AG20443 (cell line): Measurements from ENCODE around the gene PIK3R5.

ENCODE experiments used
- DNase-seq: peaks from one replicate; pipeline ENCODE4 v3.0.0; 2012; ENCODE audit warnings: low spot score, mixed read lengths

PIK3R5 gene

GRCh38 chr17:8953156-8953885 lies 12.2 kb downstream of the PIK3R5 start:
- DNase-seq = no peak

GRCh38 chr17:8952191-8952590 lies 13.3 kb downstream of the PIK3R5 start:
- DNase-seq = no peak

DNA sequence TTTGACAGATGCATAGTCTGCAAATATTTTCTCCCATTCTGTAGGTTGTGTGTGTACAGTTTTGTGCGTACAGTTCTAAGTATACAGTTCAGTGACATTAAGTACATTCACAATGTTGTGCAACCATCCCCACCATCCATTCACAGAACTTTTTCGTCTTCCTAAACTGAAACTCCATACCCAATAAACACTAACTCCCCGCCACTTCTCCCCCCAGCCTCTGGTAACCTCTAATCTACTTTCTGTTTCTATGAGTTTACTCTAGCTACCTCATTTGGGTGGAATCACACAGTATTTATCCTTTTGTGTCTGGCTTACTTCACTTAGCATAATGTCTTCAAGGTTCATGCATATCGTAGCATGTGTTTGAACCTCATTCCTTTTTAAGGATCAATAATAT lies 14.3 kb downstream of the PIK3R5 start:
- no peak for DNase-seq

DNA sequence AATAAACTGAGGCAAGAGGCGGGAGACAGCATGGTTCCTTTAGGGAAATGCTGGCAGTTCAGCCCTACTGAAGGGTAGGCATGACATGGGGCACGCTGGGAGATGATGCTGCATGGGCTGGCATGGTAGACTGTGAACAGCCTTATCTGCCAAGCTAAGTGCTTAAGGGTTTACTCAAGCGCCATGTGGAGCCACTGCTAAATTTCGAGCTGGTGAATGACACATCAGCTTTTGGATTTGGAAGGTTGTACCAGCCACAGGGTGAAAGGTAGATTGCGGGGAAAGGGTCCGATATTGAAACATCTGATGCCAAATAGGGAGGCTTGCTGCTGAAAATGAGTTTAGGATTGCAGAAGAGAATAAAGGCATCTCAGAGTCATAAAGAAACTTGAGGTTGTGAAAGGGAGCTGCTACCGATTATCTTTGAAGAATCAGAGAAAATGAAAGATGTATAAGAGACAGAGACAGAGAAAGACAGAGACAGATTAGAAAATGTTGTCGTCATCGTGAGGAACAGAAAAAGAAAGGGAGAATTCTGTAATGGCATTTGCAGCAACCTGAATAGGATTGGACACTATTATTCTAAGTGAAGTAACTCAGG lies 16.3 kb downstream of the PIK3R5 start:
- DNase-seq = no peak

DNA sequence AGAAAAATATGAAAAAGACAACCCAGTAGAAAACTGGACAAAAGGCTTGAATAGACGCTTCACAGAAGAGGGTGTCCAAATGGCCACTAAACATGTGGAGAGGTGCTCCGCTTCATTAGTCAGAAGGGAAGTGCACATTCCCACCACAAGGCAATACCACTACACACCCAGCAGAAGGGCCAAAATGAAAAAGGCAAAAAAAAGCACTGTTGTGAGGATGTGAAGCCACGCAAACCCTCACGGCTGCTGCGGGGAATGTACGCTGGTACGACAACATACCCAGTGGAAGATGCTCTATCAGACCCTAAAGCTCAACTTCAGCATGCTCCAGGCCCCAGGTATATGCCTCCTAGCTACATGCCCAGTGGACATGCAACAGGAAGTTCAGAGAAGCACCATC lies 17.0 kb downstream of the PIK3R5 start:
- no peak for DNase-seq

GRCh38 chr17:8947201-8947600 lies 18.3 kb downstream of the PIK3R5 start:
- DNase-seq = no peak

DNA sequence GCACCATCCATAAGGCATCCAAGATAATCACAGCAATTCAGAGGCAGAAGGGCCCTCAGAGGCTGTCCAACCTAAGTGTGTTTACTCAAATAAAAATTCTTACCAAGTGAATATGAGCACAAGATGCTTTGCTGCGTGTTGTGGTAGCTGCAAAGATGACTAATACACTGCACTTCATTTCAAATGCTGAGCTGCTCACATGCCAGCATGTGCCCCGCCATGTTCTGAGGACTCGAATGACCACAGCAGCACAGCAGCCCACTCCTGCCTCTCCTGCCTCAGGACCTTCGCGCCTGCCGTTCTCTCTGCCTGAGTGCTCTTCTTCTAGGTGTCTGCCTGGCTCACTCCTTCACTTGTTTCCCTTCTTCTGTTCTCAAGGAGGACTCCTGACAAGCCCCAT lies 19.0 kb downstream of the PIK3R5 start:
- DNase-seq = no peak

DNA sequence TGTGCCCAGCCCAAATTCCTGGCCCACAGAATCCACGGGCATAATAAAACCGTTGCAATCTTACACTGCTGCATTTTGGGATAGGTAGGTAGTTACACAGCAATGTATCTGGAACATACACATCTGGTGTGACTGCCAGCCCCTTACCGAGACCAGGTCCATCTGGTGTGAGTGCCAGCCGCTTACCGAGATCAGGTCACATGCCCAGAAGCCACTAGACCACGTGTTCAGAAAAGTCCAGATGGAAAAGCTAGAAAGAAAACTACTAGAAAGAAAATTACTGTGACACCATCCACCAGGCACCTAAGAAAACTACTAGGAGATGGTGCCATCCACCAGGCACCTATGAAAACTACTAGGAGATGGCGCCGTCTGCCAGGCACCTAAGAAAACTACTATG lies 19.4 kb downstream of the PIK3R5 start:
- no peak for DNase-seq

- no peak for DNase-seq
These were observed 20.8 kb downstream of the PIK3R5 start for GRCh38 chr17:8944748-8945147.

DNA sequence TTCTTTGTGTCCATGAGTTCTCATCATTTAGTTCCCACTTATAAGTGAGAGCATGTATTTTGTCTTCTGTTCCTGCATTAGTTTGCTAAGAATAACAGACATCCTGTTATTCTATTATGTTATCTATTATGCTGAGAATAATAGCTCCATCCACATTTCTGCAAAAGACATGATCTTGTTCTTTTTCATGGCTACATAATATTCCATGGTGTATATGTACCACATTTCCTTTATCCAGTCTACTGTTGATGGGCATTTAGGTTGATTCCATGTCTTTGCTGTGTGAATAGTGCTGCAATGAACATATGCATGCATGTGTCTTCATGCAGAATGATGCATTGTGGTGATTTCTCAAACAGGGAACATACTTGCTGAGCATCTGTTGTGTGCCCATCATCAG lies 21.4 kb downstream of the PIK3R5 start:
- no peak for DNase-seq

DNA sequence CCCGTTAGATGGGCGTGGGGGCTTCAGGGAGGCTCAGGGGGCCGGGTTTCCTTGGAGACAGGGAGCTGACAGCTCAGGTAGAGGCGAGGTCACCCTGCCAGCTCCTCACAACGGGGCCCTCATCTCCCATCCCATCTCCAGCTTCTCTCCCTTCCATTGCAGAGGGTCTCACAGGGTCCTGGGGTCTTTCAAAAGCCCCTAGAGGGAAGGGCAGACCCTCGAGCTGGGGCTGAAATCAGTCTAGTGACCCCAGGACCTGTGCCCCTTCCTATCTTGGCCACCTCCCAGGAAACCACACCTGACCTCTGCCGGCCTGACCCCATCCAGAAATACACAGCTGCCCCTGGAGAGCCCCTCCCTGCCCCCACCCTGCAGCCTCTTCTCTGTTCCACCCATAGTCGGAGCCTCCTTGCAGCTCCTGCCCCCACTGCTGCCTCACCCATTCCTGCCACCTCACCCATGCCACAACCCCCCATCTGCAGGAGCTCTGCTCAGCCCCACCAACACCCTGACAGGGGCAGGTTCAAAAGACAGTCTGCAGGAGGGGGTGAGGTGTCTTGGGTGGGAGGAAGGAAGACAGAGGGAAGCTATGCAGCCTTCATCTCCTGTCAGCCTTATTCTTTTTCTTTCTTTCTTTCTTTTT lies 23.4 kb downstream of the PIK3R5 start:
- no peak for DNase-seq

- no peak for DNase-seq
These were observed 24.0 kb downstream of the PIK3R5 start for GRCh38 chr17:8941520-8941919.

DNA sequence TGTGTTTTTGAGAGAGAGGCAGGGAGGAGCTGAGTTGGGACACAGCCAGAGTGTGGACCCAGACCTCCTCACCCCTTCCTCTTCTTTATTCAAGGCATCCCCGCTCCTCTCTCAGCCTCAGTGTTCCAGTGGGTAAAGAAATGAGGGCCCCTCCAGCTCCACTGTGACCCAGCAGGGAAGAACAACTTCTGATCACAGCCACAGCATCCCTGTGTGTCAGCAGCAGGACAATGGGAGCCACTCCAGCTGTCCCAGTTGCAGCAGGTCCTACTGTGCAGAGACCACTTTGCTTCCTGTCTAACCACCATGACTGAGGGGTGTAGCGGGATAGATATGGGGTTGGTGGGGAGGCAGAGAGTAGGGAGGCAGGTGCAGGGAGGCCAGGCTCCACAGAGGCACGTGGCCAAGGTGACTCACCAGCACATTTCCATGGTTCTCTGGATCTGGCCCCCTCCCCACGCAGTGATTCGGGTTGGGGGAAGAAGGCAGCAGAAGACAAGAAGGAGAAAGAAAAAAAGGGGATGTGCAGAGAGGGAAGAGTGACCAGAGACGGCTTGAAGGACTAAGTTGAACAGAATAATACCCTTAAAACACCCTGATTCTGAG lies 24.5 kb downstream of the PIK3R5 start:
- no peak for DNase-seq

DNA sequence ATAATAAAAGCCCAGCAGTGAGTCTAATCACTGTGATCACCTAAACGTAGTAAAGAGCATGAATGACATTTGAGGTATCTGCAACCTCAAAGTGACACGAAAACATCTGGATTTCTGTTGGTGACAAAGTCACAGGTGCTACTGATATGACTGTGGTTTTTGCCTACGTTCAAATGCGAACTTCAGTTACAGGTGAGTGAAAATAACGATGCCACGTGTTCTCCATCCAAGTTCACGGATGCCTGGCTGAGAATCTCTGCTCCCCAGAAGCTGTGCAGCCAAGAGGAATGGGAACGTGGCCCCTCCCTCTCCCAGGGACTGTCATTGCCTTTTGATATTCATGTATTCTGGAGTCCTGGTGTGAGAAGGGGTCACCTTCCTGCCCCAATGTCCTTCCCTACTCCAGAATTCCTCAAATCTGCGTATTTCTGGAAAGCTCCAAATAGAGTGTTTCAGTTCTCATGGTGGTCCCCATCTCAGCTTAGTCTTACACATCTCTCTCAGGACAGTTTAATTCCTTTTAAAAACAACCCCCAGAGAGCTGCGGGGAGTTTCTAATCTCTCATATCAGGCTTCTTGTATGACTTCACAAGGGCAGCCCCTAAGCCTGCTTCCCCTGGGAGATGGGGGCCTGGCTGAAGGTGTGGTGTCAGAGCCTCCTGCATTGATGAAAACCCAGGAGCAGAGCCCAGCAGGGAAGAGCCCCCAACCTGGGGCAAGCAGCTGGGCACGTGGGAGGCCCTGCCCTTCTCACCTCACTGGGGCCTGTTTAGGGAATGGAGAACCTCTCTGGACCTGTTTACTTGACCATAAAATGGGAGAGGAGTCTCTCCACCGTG lies 25.8 kb downstream of the PIK3R5 start:
- no peak for DNase-seq

DNA sequence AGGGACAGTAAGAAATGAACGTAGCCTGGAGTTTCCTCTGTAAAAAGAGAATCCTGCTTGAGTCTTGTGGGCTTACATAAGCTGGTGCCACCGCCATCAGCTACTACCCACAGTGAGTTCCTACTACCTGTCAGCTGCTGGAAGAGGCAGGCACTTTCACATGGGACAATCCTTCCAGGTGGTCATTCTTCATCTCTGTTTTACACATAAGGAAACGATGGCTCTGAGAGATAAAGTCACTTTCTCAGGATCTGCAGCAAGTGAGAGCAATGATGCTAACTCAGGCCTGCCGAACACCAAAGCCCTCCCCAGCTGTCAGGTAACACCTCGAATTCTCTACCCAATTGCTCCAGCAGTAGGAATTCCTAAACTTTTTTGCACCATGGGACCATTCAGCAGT lies 26.6 kb downstream of the PIK3R5 start:
- no peak for DNase-seq

- no peak for DNase-seq
These were observed 30.3 kb downstream of the PIK3R5 start for GRCh38 chr17:8935191-8935590.

DNA sequence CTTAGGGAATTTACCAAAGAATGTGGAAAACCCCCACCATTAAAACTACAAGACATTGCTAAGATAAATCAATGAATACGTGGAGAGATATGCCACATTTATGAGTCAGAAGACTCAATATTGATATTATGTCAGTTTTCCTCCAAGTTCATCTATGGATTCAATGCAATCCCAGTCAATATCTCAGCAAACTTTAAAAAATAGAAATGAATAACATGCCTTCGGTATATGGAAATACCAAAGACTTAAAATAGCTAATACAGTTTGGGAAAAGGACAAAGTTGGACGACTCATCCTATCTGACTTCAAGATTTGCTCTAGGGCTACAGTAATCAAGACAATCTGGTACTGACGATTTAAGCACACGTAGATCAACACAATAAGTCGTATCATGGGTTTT lies 31.2 kb downstream of the PIK3R5 start:
- no peak for DNase-seq

- DNase-seq = no peak
These were observed 34.9 kb downstream of the PIK3R5 start for GRCh38 chr17:8930649-8931048.

DNA sequence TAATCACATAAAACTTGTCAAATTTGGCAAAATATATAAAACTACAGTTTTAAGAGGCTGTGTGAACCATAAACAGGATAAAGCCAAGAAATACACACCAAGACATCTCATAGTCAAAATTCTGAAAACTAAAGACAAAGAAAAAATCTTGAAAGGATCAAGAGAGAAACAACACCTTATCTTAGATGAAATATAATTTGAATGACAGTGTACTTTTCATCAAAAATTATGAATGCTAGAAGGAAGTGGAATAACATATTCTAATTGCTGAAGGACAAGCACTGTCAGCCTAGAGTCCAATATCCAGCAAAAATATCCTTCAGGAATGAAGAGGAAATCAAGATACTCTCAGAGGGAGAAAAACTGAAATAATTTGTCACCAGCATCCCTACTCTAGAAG lies 37.2 kb downstream of the PIK3R5 start:
- DNase-seq = no peak

GRCh38 chr17:8927395-8927794 lies 38.1 kb downstream of the PIK3R5 start:
- DNase-seq = no peak

GRCh38 chr17:8925808-8926207 lies 39.7 kb downstream of the PIK3R5 start:
- no peak for DNase-seq

- DNase-seq = no peak
These were observed 40.4 kb downstream of the PIK3R5 start for GRCh38 chr17:8925141-8925540.
